ENCODE results near the gene ERFL.

ERFL gene

DNA sequence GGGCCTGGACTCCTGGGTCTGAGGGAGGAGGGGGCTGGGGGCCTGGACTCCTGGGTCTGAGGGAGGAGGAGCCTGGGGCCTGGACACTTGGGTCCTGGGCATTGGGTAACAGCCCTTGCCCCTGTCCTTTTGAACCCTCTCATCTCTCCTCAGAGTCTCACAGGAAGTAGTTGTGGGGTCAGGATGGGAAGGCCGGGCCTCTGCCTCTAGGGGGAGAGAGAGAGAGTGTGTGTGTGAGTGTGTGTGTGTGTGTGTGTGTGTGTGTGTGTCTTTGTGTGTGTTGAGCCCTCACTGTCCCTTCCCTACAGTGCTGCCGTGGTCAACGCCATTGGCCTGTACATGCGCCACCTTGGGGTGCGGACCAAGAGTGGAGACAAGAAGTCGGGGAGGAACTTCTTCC, 34.4 kb downstream of the ERFL start:
- H4K20me1 ChIP-seq (ENCODE audit: insufficient read depth): no peaks in the 10 kb centered on the region

DNA sequence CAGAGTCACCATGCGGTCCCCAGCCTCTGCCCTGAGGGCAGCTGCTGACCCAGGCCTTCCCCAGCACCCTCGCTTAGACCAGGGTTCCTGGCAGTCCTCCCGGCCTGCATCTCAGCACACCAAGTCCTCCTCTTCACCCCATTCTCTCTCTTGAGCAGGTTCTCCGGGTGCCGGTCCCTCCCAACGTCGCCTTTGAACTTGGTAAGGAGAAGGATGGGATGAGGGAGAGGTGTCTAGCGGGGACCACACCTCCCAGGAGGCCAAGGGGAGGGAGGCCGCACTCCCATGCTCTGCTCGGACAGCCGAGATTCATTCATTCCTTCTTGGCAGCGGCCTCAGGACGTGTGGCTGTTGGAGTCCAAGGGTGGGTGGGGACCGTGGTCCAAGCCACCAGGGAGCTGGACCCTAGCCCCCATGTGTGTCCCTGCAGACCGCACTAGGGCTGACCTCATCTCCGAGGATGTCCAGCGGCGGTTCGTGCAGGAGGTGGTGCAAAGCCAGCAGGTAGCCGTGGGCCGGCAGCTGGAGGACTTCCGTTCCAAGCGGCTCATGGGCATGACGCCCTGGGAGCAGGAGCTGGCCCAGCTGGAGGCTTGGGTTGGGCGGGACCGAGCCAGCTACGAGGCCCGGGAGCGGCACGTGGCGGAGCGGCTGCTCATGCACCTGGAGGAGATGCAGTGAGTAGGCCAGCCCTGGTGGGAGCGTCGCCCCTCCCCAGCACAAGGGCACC, 35.9 kb downstream of the ERFL start:
- Histone ChIP-seq H3K36me3 (ENCODE audit: insufficient read depth) (no peaks in the 10 kb centered on the region), H3K4me2 (no peak overlapping the region), H3K9ac (no peak overlapping the region), H3K79me2 (ENCODE audit: insufficient read depth, low read depth) (no peaks in the 10 kb centered on the region), H3K4me1 (ENCODE audit: low read depth, poor library complexity, severe bottlenecking) (peaks cover 6% of the 10 kb centered on the region), H3K27me3 (ENCODE audit: insufficient read depth, low read depth) (no peaks in the 10 kb centered on the region), H2AFZ (ENCODE audit: low read depth) (no peak overlapping the region), H3K27ac (no peak overlapping the region), H4K20me1 (ENCODE audit: insufficient read depth) (no peaks in the 10 kb centered on the region), H3K4me3 (IDR thresholded peaks at IDR 0.05; ENCODE audit: insufficient read depth, low read depth, low read length) (no peak overlapping the region)
- TF ChIP-seq, protein P1, sequence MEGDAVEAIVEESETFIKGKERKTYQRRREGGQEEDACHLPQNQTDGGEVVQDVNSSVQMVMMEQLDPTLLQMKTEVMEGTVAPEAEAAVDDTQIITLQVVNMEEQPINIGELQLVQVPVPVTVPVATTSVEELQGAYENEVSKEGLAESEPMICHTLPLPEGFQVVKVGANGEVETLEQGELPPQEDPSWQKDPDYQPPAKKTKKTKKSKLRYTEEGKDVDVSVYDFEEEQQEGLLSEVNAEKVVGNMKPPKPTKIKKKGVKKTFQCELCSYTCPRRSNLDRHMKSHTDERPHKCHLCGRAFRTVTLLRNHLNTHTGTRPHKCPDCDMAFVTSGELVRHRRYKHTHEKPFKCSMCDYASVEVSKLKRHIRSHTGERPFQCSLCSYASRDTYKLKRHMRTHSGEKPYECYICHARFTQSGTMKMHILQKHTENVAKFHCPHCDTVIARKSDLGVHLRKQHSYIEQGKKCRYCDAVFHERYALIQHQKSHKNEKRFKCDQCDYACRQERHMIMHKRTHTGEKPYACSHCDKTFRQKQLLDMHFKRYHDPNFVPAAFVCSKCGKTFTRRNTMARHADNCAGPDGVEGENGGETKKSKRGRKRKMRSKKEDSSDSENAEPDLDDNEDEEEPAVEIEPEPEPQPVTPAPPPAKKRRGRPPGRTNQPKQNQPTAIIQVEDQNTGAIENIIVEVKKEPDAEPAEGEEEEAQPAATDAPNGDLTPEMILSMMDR (conservative IDR thresholded peaks at IDR 0.05; ENCODE audit: low read depth, low read length): no peak

More for the DNA sequence above, 34.4 kb downstream of the ERFL start:
- Histone ChIP-seq H3K79me2 (ENCODE audit: insufficient read depth, low read depth) (no peaks in the 10 kb centered on the region), H3K9ac (no peak overlapping the region), H2AFZ (ENCODE audit: low read depth) (no peak overlapping the region), H3K27ac (no peak overlapping the region), H3K4me3 (IDR thresholded peaks at IDR 0.05; ENCODE audit: insufficient read depth, low read depth, low read length) (no peak overlapping the region), H3K4me2 (no peak overlapping the region), H3K27me3 (ENCODE audit: insufficient read depth, low read depth) (no peaks in the 10 kb centered on the region), H3K36me3 (ENCODE audit: insufficient read depth) (no peaks in the 10 kb centered on the region), H3K4me1 (ENCODE audit: low read depth, poor library complexity, severe bottlenecking) (no peaks in the 10 kb centered on the region)
- TF ChIP-seq, protein P1 (conservative IDR thresholded peaks at IDR 0.05; ENCODE audit: low read depth, low read length): no peak

DNA sequence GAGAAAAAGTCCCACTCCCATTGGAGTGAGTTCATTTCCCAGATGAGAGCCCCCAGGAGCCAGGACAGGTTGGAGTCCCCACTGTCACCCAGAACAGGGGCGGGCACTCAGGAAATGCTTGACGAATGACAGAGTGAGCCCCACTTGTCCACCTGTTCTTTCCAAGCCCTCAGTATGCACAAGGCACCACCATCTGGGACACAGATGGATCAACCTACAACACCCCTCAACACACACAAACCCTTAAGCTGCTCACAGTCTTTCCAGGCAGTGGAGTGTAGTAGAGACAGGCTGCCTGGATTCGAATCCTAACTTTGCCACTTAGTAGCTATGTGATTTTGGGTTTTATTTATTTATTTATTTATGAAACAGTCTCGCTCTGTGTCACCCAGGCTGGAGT, 37.3 kb downstream of the ERFL start:
- TF ChIP-seq, protein P1 (conservative IDR thresholded peaks at IDR 0.05; ENCODE audit: low read depth, low read length): no peak
- H2AFZ ChIP-seq (ENCODE audit: low read depth): no peak overlapping the region
- H3K4me1 ChIP-seq (ENCODE audit: low read depth, poor library complexity, severe bottlenecking): peaks cover 20% of the 10 kb centered on the region
- H3K9ac ChIP-seq: no peak overlapping the region
- no peak overlapping the region for H3K27ac ChIP-seq
- H4K20me1 ChIP-seq (ENCODE audit: insufficient read depth): 0 out of 2 replicates have a peak, but pooled peaks cover 3% of the 10 kb centered on the region
- peaks cover 11% of the 10 kb centered on the region for H3K79me2 ChIP-seq (ENCODE audit: insufficient read depth, low read depth)
- H3K4me2 ChIP-seq: no peak overlapping the region
- no peaks in the 10 kb centered on the region for H3K36me3 ChIP-seq (ENCODE audit: insufficient read depth)
- no peaks in the 10 kb centered on the region for H3K27me3 ChIP-seq (ENCODE audit: insufficient read depth, low read depth)
- no peak overlapping the region for H3K4me3 ChIP-seq (IDR thresholded peaks at IDR 0.05; ENCODE audit: insufficient read depth, low read depth, low read length)

DNA sequence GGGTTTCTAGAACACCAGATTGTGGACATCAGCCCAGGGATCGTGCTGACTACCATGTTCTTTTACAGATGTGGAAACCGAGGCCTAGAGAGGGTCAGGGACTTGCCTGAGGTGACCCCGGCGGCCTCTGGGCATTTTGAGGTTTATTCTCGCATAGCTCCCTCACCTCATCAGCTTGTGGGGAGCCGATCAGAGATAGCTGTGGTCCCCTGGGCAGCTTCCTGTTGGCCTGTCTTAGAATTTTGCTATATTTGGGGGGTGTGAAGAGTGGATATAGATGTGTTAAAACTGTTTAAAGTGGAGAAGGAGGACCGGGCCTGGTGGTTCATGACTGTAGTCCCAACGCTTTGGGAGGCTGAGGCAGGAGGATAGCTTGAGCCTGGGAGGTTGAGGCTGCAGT, 38.4 kb downstream of the ERFL start:
- Histone ChIP-seq H4K20me1 (ENCODE audit: insufficient read depth) (0 out of 2 replicates have a peak, but pooled peaks cover 4% of the 10 kb centered on the region), H3K4me3 (IDR thresholded peaks at IDR 0.05; ENCODE audit: insufficient read depth, low read depth, low read length) (no peak overlapping the region), H3K36me3 (ENCODE audit: insufficient read depth) (no peaks in the 10 kb centered on the region), H3K27me3 (ENCODE audit: insufficient read depth, low read depth) (no peaks in the 10 kb centered on the region), H3K4me2 (no peak overlapping the region), H3K9ac (no peak overlapping the region), H3K27ac (no peak overlapping the region), H2AFZ (ENCODE audit: low read depth) (no peak overlapping the region), H3K4me1 (ENCODE audit: low read depth, poor library complexity, severe bottlenecking) (peaks cover 30% of the 10 kb centered on the region), H3K79me2 (ENCODE audit: insufficient read depth, low read depth) (peaks cover 20% of the 10 kb centered on the region)
- TF ChIP-seq, protein P1 (conservative IDR thresholded peaks at IDR 0.05; ENCODE audit: low read depth, low read length): no peak

Measured in KMS-11 (cell line).